ENCODE measurements around the gene PCSK9. TPM values are rescaled to one million over a fixed set of nuclear protein-coding genes. Genes with fewer than 3 reads are reported as not detected.

Gene PCSK9
- polyA plus RNA-seq (2011; rRNA removed) (0.07 and 0.11 TPM in 2 replicates), polyA minus RNA-seq (2011; rRNA and poly(A)+ RNA removed) (0.10 and 0.19 TPM in 2 replicates)

- peak within 1 kb of the TSS; percentile 4; the same call in 1 of the 2 replicates for H3K4me3 ChIP-seq (ENCODE audit: low read depth, low read length)
- POLR2A ChIA-PET: no interaction called here
- TF ChIP-seq, protein P1, sequence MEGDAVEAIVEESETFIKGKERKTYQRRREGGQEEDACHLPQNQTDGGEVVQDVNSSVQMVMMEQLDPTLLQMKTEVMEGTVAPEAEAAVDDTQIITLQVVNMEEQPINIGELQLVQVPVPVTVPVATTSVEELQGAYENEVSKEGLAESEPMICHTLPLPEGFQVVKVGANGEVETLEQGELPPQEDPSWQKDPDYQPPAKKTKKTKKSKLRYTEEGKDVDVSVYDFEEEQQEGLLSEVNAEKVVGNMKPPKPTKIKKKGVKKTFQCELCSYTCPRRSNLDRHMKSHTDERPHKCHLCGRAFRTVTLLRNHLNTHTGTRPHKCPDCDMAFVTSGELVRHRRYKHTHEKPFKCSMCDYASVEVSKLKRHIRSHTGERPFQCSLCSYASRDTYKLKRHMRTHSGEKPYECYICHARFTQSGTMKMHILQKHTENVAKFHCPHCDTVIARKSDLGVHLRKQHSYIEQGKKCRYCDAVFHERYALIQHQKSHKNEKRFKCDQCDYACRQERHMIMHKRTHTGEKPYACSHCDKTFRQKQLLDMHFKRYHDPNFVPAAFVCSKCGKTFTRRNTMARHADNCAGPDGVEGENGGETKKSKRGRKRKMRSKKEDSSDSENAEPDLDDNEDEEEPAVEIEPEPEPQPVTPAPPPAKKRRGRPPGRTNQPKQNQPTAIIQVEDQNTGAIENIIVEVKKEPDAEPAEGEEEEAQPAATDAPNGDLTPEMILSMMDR (IDR thresholded peaks at IDR 0.05; ENCODE audit: insufficient read depth, low read depth, low read length): no peak
- H3K27me3 ChIP-seq (ENCODE audit: control insufficient read depth, insufficient read depth, low read length): peaks cover 47% of the 10 kb centered on the region
- no peak for DNase-seq (ENCODE audit: low read depth)
- CTCF ChIA-PET: interaction anchor here (0.7 to 1.1 kb wide), 2 partner anchors 17 to 95 kb away, joined by 3 to 5 read pairs; no protein-coding TSS in a partner anchor
- H3K36me3 ChIP-seq (ENCODE audit: control insufficient read depth, insufficient read depth, low read length): no peaks in the 10 kb centered on the region
Measured at GRCh38 chr1:55039342-55040082, at the start of gene PCSK9. Gene PCSK9 (plus strand): TSS chr1:55039548. CDS start chr1:55039838, 290 bp downstream.

DNA sequence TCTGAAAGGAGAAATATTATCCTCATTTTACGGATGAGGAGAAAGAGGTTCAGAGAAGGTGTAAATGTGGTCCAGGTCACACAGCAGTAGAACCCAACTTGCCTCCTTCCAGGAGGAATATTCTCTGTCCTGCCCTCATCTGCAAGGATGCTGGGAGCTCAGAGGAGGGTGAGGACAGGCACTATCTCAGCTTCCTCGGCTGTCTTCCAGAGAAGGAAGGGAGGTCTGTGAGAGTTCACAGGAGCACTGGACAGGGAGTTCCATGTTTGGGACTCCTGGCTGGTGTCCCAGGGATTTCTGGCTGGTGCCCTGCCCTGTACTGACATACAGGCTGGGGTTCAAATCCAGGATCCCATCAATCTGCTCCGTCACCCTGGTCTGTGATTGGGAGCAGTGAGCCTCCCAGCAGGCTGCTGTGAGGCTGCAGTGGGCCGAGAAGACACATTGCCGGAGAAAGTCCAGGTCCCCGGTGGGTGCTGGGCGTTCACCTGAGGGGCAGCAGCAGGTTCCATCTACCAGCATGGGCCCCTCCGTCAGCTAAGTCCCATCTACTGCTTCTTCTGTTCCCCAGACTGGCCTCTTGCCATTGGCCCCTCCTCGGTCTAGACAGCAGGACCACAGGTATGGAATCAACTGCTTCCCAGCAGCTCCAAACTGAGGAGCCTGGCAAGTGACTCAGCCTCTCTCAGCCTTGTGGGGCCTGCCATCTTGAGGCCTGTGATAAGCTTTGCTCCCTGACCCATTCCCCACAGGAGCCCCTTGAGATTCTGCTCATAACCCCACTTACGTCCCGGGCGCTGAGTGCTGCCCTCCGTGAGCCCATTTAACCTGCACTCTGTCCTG, 49.2 kb upstream of the PCSK9 start:
- POLR2A ChIA-PET: no interaction called here
- H3K36me3 ChIP-seq (ENCODE audit: control insufficient read depth, insufficient read depth, low read length): no peaks in the 10 kb centered on the region
- TF ChIP-seq, protein P1 (IDR thresholded peaks at IDR 0.05; ENCODE audit: insufficient read depth, low read depth, low read length): no peak
- CTCF ChIA-PET: interaction anchor here (1.4 to 10.5 kb wide), 4 partner anchors 11 to 45 kb away, joined by 3 to 69 read pairs (median 10); no protein-coding TSS in a partner anchor
- no peak overlapping the region for H3K4me3 ChIP-seq (ENCODE audit: low read depth, low read length)
- peaks cover 4% of the 10 kb centered on the region; the same call in 1 of the 2 replicates for H3K27me3 ChIP-seq (ENCODE audit: control insufficient read depth, insufficient read depth, low read length)
- DNase-seq (ENCODE audit: low read depth): no peak

GRCh38 chr1:54990916-54991315, 48.4 kb upstream of the PCSK9 start:
- ChIA-PET POLR2A (no interaction called here), CTCF (interaction anchor here (1.6 to 10.5 kb wide), 3 partner anchors 31 to 45 kb away, joined by 7 to 69 read pairs (median 13); no protein-coding TSS in a partner anchor)
- H3K27me3 ChIP-seq (ENCODE audit: control insufficient read depth, insufficient read depth, low read length): peaks cover 4% of the 10 kb centered on the region; the same call in 1 of the 2 replicates
- TF ChIP-seq, protein P1 (IDR thresholded peaks at IDR 0.05; ENCODE audit: insufficient read depth, low read depth, low read length): no peak
- H3K36me3 ChIP-seq (ENCODE audit: control insufficient read depth, insufficient read depth, low read length): no peaks in the 10 kb centered on the region
- DNase-seq (ENCODE audit: low read depth): no peak
- no peak overlapping the region for H3K4me3 ChIP-seq (ENCODE audit: low read depth, low read length)

DNA sequence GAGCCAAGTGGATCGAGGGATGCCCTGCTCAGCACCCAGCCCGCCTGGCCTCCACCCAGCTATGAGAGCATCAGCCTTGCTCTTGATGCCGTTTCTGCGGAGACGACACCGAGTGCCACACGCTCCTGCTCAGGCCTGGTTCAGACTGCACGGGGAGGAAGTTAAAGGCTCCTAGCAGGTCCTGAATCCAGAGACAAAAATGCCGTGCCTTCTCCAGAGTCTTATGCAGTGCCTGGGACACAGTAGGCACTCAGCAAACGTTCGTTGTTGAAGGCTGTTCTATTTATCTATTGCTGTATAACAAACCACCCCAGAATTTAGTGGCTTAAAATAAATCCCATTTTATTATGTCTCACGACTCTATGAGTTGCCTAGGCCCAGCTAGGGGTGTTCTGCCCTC, 47.4 kb upstream of the PCSK9 start:
- POLR2A ChIA-PET: no interaction called here
- no peaks in the 10 kb centered on the region for H3K36me3 ChIP-seq (ENCODE audit: control insufficient read depth, insufficient read depth, low read length)

More for the DNA sequence above, 47.4 kb upstream of the PCSK9 start:
- Histone ChIP-seq H3K4me3 (ENCODE audit: low read depth, low read length) (no peak overlapping the region), H3K27me3 (ENCODE audit: control insufficient read depth, insufficient read depth, low read length) (peaks cover 4% of the 10 kb centered on the region; the same call in 1 of the 2 replicates)
- TF ChIP-seq, protein P1 (IDR thresholded peaks at IDR 0.05; ENCODE audit: insufficient read depth, low read depth, low read length): no peak
- no peak for DNase-seq (ENCODE audit: low read depth)
- CTCF ChIA-PET: interaction anchor here (0.6 to 10.5 kb wide), 4 partner anchors 30 to 609 kb away, joined by 4 to 69 read pairs (median 10); no protein-coding TSS in a partner anchor

Data from BJ (cell line).